Measurements from ENCODE around the gene SLIT1.

- no peak for TF ChIP-seq EZH2 (IDR thresholded peaks at IDR 0.05; ENCODE audit: borderline replicate concordance, insufficient read depth, low read depth, low read length, poor library complexity, severe bottlenecking)
- TF ChIP-seq CTCF (IDR thresholded peaks at IDR 0.05) = no peak
Measured at GRCh38 chr10:97029271-97029670, 156.5 kb downstream of the SLIT1 start.
